ENCODE measurements around the gene RNASE7. TPM values are rescaled to one million over a fixed set of nuclear protein-coding genes. Genes with fewer than 3 reads are reported as not detected.
A peak's percentile ranks its signal among the peaks of the same experiment; 100 is the strongest.

RNASE7 gene
- total RNA-seq, 1 experiment from 2014 or later: not detected

- no peak for DNase-seq (ENCODE audit: low spot score)
- in situ Hi-C loops (cut with HindIII; ENCODE audit: low sequenced_read_pairs): no loop called here
Measured at GRCh38 chr14:21077672-21078071, 35.5 kb downstream of the RNASE7 start.

- DNase-seq (ENCODE audit: low spot score): no peak
- in situ Hi-C loops (cut with HindIII; ENCODE audit: low sequenced_read_pairs): no loop called here
Measured at GRCh38 chr14:21078287-21078686, 36.1 kb downstream of the RNASE7 start.

- DNase-seq (ENCODE audit: low spot score): no peak
- in situ Hi-C loops (cut with HindIII; ENCODE audit: low sequenced_read_pairs): no loop called here
Measured at GRCh38 chr14:21078726-21079125, 36.6 kb downstream of the RNASE7 start.

GRCh38 chr14:21081521-21082142, 39.5 kb downstream of the RNASE7 start:
- in situ Hi-C loops (cut with HindIII; ENCODE audit: low sequenced_read_pairs): no loop called here
- DNase-seq (ENCODE audit: low spot score): no peak

DNA sequence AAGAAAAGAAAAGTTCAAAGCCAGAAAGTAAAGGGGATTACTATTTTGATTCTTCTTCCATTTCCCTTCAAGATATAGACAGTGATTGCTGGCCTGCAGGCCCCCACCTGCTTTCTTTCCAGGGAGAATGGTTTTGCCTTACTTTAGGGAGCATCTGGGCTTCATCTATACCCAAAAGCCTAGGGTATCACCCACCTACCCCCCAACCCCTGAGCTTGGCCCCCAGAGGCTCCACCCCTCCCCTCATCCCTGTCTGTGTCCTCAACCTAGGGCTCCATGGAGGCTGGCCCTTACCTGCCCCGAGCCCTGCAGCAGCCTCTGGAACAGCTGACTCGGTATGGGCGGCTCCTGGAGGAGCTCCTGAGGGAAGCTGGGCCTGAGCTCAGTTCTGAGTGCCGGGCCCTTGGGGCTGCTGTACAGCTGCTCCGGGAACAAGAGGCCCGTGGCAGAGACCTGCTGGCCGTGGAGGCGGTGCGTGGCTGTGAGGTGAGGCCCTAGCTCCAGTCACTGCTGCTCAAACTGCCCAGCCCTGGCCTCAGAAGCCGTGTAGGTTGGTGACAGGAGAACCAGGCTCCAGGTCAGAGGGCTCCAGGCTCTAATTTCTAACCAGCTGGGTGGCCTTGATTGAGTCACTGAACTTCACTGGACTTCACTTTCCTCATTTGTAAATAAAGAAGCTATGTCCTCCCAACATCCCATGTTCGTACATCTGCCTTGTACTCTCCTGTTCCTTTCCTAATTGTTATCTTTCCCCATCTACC, 41.6 kb downstream of the RNASE7 start:
- in situ Hi-C loops (cut with HindIII; ENCODE audit: low sequenced_read_pairs): no loop called here
- no peak for DNase-seq (ENCODE audit: low spot score)

DNA sequence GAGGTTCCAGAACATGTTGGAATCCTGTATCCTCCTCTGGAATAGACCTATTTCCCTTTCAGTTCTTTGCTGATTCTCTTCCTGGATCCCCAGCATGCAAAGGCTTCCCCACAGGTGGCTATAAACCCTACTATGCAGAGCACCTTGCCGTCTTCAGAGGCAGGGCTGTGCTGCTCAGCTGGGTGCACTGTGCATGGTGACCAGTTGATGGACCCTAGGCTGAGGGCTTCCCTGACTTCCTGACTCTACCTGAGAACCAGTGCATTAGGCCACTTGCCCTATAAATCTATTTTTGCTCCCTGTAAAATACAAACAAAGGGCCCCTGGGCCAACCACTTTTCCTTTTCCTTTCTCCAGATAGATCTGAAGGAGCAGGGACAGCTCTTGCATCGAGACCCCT, 42.2 kb downstream of the RNASE7 start:
- DNase-seq (ENCODE audit: low spot score): no peak
- in situ Hi-C loops (cut with HindIII; ENCODE audit: low sequenced_read_pairs): no loop called here

DNA sequence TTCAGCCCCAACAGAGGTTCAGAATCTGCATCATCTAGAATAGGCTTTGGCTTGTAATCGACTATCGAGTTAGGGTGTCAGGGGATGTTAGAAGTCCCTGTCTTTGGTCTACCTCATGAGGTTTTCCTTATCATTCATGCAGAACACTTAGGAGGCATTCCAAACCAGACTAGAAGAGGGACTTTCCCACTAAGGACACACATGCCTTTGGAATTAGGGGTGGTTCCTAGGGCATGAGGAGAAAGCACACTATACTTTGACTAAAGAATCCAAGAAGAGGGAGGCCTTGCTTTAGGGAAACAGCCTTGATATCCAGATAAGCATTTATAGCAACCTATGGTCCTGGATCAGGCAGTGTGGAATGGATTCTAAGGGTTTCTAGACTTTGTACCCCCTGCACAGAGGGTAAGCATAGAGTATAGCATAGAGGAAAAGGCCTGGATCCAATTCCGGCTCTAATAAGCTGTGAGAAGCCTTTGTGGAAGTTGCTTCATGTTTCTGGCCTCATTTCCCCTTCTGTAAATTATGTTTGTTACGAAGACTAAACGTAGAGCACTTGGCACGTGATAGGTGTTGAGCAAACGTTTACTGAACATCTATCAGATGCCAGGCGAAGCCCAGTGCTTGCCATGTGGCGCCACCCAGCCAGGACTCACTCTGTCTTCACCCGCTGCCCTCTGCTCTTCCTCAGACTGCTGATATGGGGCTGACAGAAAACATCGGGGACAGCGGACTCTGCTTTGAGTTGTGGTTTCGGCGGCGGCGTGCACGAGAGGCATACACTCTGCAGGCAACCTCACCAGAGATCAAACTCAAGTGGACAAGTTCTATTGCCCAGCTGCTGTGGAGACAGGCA, 43.1 kb downstream of the RNASE7 start:
- in situ Hi-C loops (cut with HindIII; ENCODE audit: low sequenced_read_pairs): no loop called here
- DNase-seq (ENCODE audit: low spot score): no peak

DNA sequence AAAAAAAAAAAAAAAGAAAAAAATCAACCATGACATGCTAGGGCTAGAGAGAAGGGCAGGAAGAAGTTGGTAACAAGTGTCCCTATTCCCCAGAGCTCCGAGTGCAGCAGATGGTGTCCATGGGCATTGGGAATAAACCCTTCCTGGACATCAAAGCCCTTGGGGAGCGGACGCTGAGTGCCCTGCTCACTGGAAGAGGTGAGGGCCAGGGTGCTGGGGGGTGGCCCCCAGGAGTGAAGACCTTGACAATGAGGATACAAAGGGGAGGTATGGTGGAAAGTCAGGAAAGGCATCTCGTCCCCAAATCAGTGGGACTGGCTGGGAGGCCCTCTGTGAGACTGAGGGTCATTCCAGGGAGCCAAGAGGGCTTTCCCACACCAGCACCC, 44.7 kb downstream of the RNASE7 start:
- no peak for DNase-seq (ENCODE audit: low spot score)
- in situ Hi-C loops (cut with HindIII; ENCODE audit: low sequenced_read_pairs): no loop called here

GRCh38 chr14:21087294-21088091, 45.3 kb downstream of the RNASE7 start:
- in situ Hi-C loops (cut with HindIII; ENCODE audit: low sequenced_read_pairs): no loop called here
- DNase-seq (ENCODE audit: low spot score): peak; percentile 95

- no peak for DNase-seq (ENCODE audit: low spot score)
- in situ Hi-C loops (cut with HindIII; ENCODE audit: low sequenced_read_pairs): no loop called here
Measured at GRCh38 chr14:21088687-21089086, 46.5 kb downstream of the RNASE7 start.

DNA sequence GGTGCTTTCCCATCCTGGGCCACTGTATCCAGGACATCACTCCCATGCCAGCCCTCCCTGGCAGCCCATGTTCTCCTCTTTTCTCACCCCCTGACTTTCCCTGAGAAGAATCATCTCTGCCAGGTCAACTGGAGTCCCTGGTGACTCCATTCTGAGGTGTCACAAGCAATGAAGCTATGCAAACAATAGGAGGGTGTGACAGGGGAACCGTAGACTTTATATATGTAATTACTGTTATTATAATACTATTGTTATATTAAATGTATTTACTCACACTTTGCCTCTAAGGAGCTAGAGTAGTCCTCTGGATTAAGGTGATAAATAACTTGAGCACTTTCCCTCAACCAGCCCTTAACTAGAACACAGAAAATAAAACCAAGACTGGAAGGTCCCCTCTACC, 47.1 kb downstream of the RNASE7 start:
- DNase-seq (ENCODE audit: low spot score): no peak
- in situ Hi-C loops (cut with HindIII; ENCODE audit: low sequenced_read_pairs): no loop called here

DNA sequence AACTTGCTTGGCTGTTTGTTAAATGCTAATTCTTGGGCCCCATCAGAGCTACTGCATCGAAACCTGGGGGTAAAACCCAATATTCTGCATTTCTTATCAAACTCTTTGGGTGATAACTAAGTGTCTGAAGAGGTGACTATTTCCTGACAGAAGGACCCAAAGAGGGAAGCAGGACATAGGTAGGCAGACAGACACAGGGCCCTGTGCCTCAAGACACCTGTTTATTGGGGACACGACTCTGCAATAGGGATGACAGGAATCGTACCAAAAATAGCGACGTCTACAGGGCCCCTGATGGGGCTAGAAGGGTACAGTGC, 47.7 kb downstream of the RNASE7 start:
- no peak for DNase-seq (ENCODE audit: low spot score)
- in situ Hi-C loops (cut with HindIII; ENCODE audit: low sequenced_read_pairs): no loop called here

GRCh38 chr14:21090194-21090939, 48.2 kb downstream of the RNASE7 start:
- in situ Hi-C loops (cut with HindIII; ENCODE audit: low sequenced_read_pairs): no loop called here
- DNase-seq (ENCODE audit: low spot score): no peak

- DNase-seq (ENCODE audit: low spot score): no peak
- in situ Hi-C loops (cut with HindIII; ENCODE audit: low sequenced_read_pairs): no loop called here
Measured at GRCh38 chr14:21090940-21091663, 48.9 kb downstream of the RNASE7 start.

DNA sequence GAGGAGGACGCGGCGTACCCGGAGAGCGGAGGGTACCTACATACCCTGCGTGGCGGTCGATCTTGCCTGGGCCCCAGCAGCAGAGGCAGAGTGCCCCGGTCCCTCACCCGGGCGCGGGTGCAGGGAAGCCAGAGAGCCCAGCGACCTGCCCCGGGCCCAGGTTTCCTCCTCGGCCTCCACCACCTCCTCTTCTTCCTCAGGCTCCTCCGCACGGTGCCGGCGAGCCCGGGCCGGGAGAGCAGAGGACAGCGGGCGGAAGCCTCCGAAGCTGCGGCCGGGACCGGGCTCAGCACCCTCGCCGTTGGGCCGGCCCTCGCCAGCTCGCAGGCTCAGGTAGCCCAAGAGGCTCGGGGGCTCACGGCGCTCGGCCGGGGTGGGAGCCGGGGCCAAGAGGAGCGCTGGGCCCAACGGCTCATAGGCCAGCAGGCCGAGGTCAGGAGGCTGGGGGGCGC, 49.7 kb downstream of the RNASE7 start:
- no peak for DNase-seq (ENCODE audit: low spot score)
- in situ Hi-C loops (cut with HindIII; ENCODE audit: low sequenced_read_pairs): no loop called here

GRCh38 chr14:21092273-21093011, 50.3 kb downstream of the RNASE7 start:
- in situ Hi-C loops (cut with HindIII; ENCODE audit: low sequenced_read_pairs): no loop called here
- DNase-seq (ENCODE audit: low spot score): peak; percentile 72

DNA sequence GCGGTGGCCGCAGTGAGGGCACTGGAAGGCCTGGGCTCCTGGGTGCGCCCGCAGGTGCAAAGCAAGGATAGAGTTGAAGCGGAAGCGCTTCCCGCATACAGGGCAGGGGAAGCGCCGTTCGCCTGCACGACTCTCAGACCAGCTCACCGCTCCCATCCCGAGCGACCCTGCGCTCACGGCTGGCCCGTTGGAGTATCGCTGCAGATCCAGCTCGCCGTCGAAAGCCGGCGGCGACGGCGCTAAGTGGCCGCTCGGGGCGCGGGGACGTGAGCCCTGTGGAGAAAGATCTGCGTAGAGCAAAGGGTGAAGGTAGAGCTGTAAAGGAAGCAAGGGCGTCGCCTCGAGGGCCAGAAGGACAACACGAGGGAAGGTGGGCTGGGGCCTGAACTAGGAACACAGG, 50.9 kb downstream of the RNASE7 start:
- in situ Hi-C loops (cut with HindIII; ENCODE audit: low sequenced_read_pairs): no loop called here
- no peak for DNase-seq (ENCODE audit: low spot score)

Measured in G401 (cell line).